ENCODE measurements around the gene ZNF736. TPM values are rescaled to one million over a fixed set of nuclear protein-coding genes. Genes with fewer than 3 reads are reported as not detected.
"Not testable (repeated sequence)": the region's sequence is repeated elsewhere in the genome, so short reads cannot be mapped to it uniquely, and the experiment has no call there.

The ZNF736 gene
- 1 to 10 TPM; 4.6 to 8.7 (median 7.6) TPM for polyA plus RNA-seq (ENCODE audit: low read depth in 6 of 6)

GRCh38 chr7:64313740-64314491, at the start of gene ZNF736:
Gene ZNF736 (plus strand): TSS chr7:64313961. CDS start chr7:64314151, 190 bp downstream.
- no peaks in the 10 kb centered on the region for H3K27me3 Mint-ChIP-seq
- H3K36me3 Mint-ChIP-seq = no peaks in the 10 kb centered on the region
- H3K4me1 Mint-ChIP-seq = peaks cover 20 to 44% (median 43%) of the 10 kb centered on the region in 3 donors
- ATAC-seq (ENCODE audit: low read depth in 2 of 2) (peak; percentile 99), DNase-seq (peak; percentile 85)
- peak within 1 kb of the TSS; percentile 91 to 100 (median 99) for H3K4me3 Mint-ChIP-seq
- H3K27ac Mint-ChIP-seq = peak within 1 kb of the TSS; percentile 98 to 100 (median 99)
- no peaks in the 10 kb centered on the region for H3K9me3 Mint-ChIP-seq

GRCh38 chr7:64266341-64266919, 47.3 kb upstream of the ZNF736 start:
- no peak overlapping the region for H3K27ac Mint-ChIP-seq
- ATAC-seq (ENCODE audit: low read depth in 2 of 2) (no peak), DNase-seq (no peak)
- H3K4me1 Mint-ChIP-seq = no peaks in the 10 kb centered on the region
- H3K36me3 Mint-ChIP-seq = peaks cover 18 to 24% of the 10 kb centered on the region in 2 donors
- peaks cover 11 to 80% (median 55%) of the 10 kb centered on the region in 7 donors for H3K9me3 Mint-ChIP-seq
- H3K4me3 Mint-ChIP-seq = no peak overlapping the region
- H3K27me3 Mint-ChIP-seq = no peaks in the 10 kb centered on the region

GRCh38 chr7:64277630-64278029, 36.1 kb upstream of the ZNF736 start:
- Mint-ChIP-seq H3K4me3 (no peak overlapping the region), H3K4me1 (no peaks in the 10 kb centered on the region), H3K36me3 (no peaks in the 10 kb centered on the region), H3K9me3 (peaks cover 3 to 62% (median 28%) of the 10 kb centered on the region in 7 donors), H3K27ac (peak overlapping the region in 1 of 6 donors; percentile 33), H3K27me3 (no peaks in the 10 kb centered on the region)
- DNase-seq (no peak), ATAC-seq (ENCODE audit: low read depth in 2 of 2) (peak; percentile 18 to 21)

- Mint-ChIP-seq H3K4me1 (no peaks in the 10 kb centered on the region), H3K27me3 (no peaks in the 10 kb centered on the region), H3K4me3 (no peak overlapping the region), H3K27ac (no peak overlapping the region), H3K9me3 (peaks cover 0 to 14% (median 4%) of the 10 kb centered on the region in 7 donors), H3K36me3 (no peaks in the 10 kb centered on the region)
- no peak for DNase-seq
- ATAC-seq (ENCODE audit: low read depth in 2 of 2) = no peak
Measured at GRCh38 chr7:64294701-64295420, 18.9 kb upstream of the ZNF736 start.

GRCh38 chr7:64297418-64297817, 16.3 kb upstream of the ZNF736 start:
- not testable (repeated sequence) for H3K36me3 Mint-ChIP-seq; H3K4me3 Mint-ChIP-seq; DNase-seq; H3K4me1 Mint-ChIP-seq; ATAC-seq (ENCODE audit: low read depth in 2 of 2); H3K27me3 Mint-ChIP-seq
- peak overlapping the region in 1 of 6 donors; percentile 58 for H3K27ac Mint-ChIP-seq
- peaks cover 0 to 14% (median 4%) of the 10 kb centered on the region in 7 donors for H3K9me3 Mint-ChIP-seq

GRCh38 chr7:64300641-64301405, 12.9 kb upstream of the ZNF736 start:
- DNase-seq (no peak), ATAC-seq (ENCODE audit: low read depth in 2 of 2) (no peak)
- Mint-ChIP-seq H3K9me3 (peaks cover 0 to 16% (median 4%) of the 10 kb centered on the region in 7 donors), H3K27ac (no peak overlapping the region), H3K27me3 (no peaks in the 10 kb centered on the region), H3K36me3 (no peaks in the 10 kb centered on the region), H3K4me3 (peak overlapping the region in 1 of 8 donors; percentile 29), H3K4me1 (peaks cover 0 to 22% (median 16%) of the 10 kb centered on the region in 3 donors)

- H3K27me3 Mint-ChIP-seq = no peaks in the 10 kb centered on the region
- peaks cover 12 to 47% (median 40%) of the 10 kb centered on the region in 3 donors for H3K4me1 Mint-ChIP-seq
- DNase-seq = peak; percentile 93
- peak overlapping the region; percentile 98 to 99 (median 99) for H3K27ac Mint-ChIP-seq
- peak overlapping the region; percentile 95 to 99 (median 98) for H3K4me3 Mint-ChIP-seq
- H3K36me3 Mint-ChIP-seq = no peaks in the 10 kb centered on the region
- peak; percentile 87 to 89 for ATAC-seq (ENCODE audit: low read depth in 2 of 2)
- peaks cover 0 to 7% (median 0%) of the 10 kb centered on the region in 7 donors for H3K9me3 Mint-ChIP-seq
Measured at GRCh38 chr7:64307254-64308015, 6.3 kb upstream of the ZNF736 start.

GRCh38 chr7:64308016-64308270, 5.8 kb upstream of the ZNF736 start:
- Mint-ChIP-seq H3K27ac (peak overlapping the region; percentile 98 to 99 (median 99)), H3K4me3 (peak overlapping the region; percentile 95 to 99 (median 98)), H3K36me3 (no peaks in the 10 kb centered on the region), H3K9me3 (peaks cover 0 to 7% (median 0%) of the 10 kb centered on the region in 7 donors), H3K4me1 (peaks cover 12 to 47% (median 45%) of the 10 kb centered on the region in 3 donors), H3K27me3 (no peaks in the 10 kb centered on the region)
- DNase-seq (no peak), ATAC-seq (ENCODE audit: low read depth in 2 of 2) (no peak)

GRCh38 chr7:64310426-64310825, 3.3 kb upstream of the ZNF736 start:
- no peak for ATAC-seq (ENCODE audit: low read depth in 2 of 2)
- peaks cover 22 to 52% (median 50%) of the 10 kb centered on the region in 3 donors for H3K4me1 Mint-ChIP-seq
- H3K9me3 Mint-ChIP-seq = peaks cover 0 to 2% (median 0%) of the 10 kb centered on the region in 7 donors
- no peak for DNase-seq
- H3K36me3 Mint-ChIP-seq = no peaks in the 10 kb centered on the region
- no peaks in the 10 kb centered on the region for H3K27me3 Mint-ChIP-seq
- H3K27ac Mint-ChIP-seq = no peak overlapping the region
- H3K4me3 Mint-ChIP-seq = peak overlapping the region in 1 of 8 donors; percentile 65

GRCh38 chr7:64312826-64313225, 935 bp upstream of the ZNF736 start:
- Mint-ChIP-seq H3K27me3 (no peaks in the 10 kb centered on the region), H3K4me1 (peaks cover 17 to 43% (median 42%) of the 10 kb centered on the region in 3 donors), H3K27ac (peak overlapping the region in 5 of 6 donors; percentile 61 to 99 (median 99)), H3K36me3 (no peaks in the 10 kb centered on the region), H3K4me3 (peak overlapping the region in 1 of 8 donors; percentile 24), H3K9me3 (no peaks in the 10 kb centered on the region)
- DNase-seq = no peak
- ATAC-seq (ENCODE audit: low read depth in 2 of 2) = no peak

- peaks cover 21 to 47% (median 45%) of the 10 kb centered on the region in 3 donors for H3K4me1 Mint-ChIP-seq
- DNase-seq = no peak
- H3K9me3 Mint-ChIP-seq = no peaks in the 10 kb centered on the region
- peak overlapping the region; percentile 98 to 100 (median 99) for H3K27ac Mint-ChIP-seq
- H3K4me3 Mint-ChIP-seq = peak overlapping the region; percentile 91 to 100 (median 99)
- H3K27me3 Mint-ChIP-seq = no peaks in the 10 kb centered on the region
- H3K36me3 Mint-ChIP-seq = no peaks in the 10 kb centered on the region
- no peak for ATAC-seq (ENCODE audit: low read depth in 2 of 2)
Measured at GRCh38 chr7:64314566-64314965, 805 bp downstream of the ZNF736 start.

GRCh38 chr7:64316031-64316742, 2.4 kb downstream of the ZNF736 start:
- Mint-ChIP-seq H3K4me1 (peaks cover 21 to 61% (median 55%) of the 10 kb centered on the region in 3 donors), H3K27ac (peak overlapping the region; percentile 21 to 67 (median 38)), H3K4me3 (peak overlapping the region; percentile 52 to 100 (median 97))
- H3K9me3 Mint-ChIP-seq; H3K27me3 Mint-ChIP-seq; ATAC-seq (ENCODE audit: low read depth in 2 of 2); DNase-seq; H3K36me3 Mint-ChIP-seq: not testable (repeated sequence)

Data from naive B cell (primary cell).